ENCODE results near the gene IFI44.

DNA sequence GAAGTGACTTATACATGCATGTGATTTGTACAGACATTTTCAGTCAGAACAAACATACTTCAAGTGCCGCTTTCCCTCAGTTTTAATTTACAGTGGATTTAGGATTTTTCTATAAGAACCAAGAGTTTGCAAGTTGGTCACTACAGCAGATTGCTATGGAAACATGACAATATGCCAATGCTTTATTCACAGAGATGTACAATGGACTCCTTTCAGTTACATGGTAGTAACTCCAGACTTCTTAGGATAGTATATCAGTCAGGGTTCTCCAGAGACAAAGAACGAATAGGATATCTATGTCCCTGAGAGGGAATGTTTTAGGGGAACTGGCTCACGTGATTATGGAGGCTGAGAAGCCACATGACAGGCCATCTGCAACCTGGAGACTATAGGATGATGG, 27.4 kb downstream of the IFI44 start:
- TF ChIP-seq NFRKB (IDR thresholded peaks at IDR 0.05) (no peak), FOXK2 (IDR thresholded peaks at IDR 0.05) (no peak), ZNF384 (IDR thresholded peaks at IDR 0.05) (no peak), SUZ12 (IDR thresholded peaks at IDR 0.05) (no peak), SP1 (IDR thresholded peaks at IDR 0.05) (no peak), FOXA1 (IDR thresholded peaks at IDR 0.05) (no peak), FOXM1 (IDR thresholded peaks at IDR 0.05; ENCODE audit: borderline replicate concordance) (no peak), LEF1 (IDR thresholded peaks at IDR 0.05; ENCODE audit: borderline replicate concordance) (no peak), BHLHE40 (IDR thresholded peaks at IDR 0.05; ENCODE audit: borderline replicate concordance) (no peak), TARDBP (IDR thresholded peaks at IDR 0.05) (no peak), HDGF (IDR thresholded peaks at IDR 0.05; ENCODE audit: borderline replicate concordance) (no peak), L3MBTL2 (conservative IDR thresholded peaks at IDR 0.05) (no peak), CTBP1 (IDR thresholded peaks at IDR 0.05; ENCODE audit: borderline replicate concordance) (no peak)
- TF ChIP-seq, protein P1, sequence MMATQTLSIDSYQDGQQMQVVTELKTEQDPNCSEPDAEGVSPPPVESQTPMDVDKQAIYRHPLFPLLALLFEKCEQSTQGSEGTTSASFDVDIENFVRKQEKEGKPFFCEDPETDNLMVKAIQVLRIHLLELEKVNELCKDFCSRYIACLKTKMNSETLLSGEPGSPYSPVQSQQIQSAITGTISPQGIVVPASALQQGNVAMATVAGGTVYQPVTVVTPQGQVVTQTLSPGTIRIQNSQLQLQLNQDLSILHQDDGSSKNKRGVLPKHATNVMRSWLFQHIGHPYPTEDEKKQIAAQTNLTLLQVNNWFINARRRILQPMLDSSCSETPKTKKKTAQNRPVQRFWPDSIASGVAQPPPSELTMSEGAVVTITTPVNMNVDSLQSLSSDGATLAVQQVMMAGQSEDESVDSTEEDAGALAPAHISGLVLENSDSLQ (IDR thresholded peaks at IDR 0.05), result no peak

All from HEK293T (cell line).